Activated CD4-positive, alpha-beta T cell treated with anti-CD3 and anti-CD28 coated beads, Interleukin-2, amount 50 U/mL, for 24 hours (primary cell): Measurements from ENCODE around the gene PIGU.
"Not testable (repeated sequence)": the region's sequence is repeated elsewhere in the genome, so short reads cannot be mapped to it uniquely, and the experiment has no call there.

Source experiments
- DNase-seq, 2 donors: peaks; one replicate each; pipeline ENCODE4 v3.0.0-alpha.2; 2020; ENCODE audit warnings: low read depth in 1 of 2, low spot score in 1 of 2

Gene PIGU

DNA sequence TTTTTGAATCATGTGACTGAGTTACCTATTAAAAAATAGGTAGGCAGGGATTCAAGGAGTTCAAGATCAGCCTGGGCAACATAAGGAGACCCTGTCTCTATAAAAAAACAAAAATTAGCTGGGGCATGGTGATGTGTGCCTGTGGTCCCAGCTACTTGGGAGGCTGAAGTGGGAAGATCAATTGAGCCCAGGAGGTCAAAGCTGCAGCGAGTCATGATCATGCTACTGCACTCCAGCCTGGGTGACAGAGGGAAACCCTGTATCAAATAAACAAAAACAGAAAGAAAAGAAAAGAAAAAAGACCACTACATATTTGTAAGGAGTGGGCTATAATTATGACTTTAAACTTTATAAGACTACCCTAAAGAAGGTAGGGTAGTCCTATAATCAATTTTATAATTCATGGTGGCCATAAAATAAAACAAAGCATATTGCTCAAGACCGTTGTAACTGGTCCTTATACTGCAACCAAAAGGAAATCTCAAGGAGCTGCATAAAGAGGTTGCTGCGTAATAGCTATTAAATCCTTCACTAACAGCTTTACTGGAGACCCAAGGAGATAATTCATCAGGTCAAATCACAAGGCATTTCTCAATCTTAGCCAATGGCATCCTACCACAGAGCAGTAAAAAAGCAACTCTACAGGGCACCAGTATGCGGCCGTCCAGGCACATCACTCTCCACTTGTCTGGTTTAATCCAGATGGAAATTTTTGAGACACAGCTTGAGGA lies 13.5 kb downstream of the PIGU start:
- DNase-seq: no peak

DNA sequence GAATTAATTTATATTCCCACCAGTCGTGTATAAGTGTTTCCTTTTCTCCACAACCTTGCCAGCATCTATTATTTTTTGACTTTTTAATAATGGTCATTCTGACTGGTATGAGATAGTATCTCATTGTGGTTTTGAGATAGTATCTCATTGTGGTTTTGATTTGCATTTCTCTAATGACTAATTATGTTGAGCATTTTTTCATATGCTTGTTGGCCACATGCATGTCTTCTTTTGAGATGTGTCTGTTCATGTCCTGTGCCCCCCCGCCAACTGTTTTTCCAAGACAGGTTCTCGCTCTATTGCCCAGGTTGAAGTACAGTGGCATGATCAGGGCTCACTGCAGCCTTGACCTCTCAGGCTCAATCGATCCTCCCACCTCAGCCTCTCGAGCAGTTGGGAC lies 15.1 kb downstream of the PIGU start:
- DNase-seq: not testable (repeated sequence)

- DNase-seq: not testable (repeated sequence)
Measured at GRCh38 chr20:34658654-34659053, 18.2 kb downstream of the PIGU start.

DNA sequence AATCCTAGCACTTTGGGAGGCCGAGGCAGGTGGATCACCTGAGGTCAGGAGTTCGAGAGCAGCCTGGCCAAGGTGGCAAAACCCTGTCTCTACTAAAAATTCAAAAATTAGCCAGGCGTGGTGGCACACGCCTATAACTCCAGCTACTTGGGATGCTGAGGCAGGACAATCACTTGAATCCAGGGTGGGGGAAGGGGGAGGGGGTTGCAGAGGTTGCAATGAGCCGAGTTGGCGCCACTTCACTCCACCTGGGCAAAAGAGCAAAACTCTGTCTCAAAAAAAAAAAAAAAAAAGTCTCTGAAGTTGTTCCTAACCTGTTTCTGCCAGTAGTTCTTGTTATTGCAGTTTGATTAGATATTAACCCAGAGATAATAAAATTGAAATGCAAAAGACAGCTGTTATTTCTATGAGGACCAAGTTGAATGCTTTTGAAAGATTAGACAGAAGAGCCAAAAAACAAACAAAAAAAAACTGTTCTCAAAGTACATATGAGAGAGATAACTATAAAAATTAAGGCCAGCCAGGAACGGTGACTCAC lies 22.6 kb downstream of the PIGU start:
- DNase-seq: no peak

DNA sequence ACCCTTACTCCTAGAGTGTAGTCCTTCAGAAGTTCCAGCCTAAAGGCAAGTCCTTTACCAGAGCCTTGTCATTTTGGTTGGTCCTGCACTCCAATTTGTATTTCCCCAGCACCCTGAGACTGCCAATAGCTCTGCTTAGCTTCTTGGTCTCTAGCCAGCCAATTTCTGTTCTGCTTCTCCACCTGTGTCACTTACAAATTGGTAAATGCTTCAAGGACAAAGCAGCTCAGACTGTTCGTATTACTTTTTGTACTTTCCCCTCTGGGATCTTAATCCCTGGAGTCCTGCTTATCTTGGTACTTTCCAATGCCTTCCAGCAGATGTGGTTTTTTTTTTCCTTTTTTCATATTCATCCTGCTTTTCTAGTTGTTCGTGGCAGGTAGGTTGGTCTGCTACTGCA lies 25.7 kb downstream of the PIGU start:
- no peak for DNase-seq

DNA sequence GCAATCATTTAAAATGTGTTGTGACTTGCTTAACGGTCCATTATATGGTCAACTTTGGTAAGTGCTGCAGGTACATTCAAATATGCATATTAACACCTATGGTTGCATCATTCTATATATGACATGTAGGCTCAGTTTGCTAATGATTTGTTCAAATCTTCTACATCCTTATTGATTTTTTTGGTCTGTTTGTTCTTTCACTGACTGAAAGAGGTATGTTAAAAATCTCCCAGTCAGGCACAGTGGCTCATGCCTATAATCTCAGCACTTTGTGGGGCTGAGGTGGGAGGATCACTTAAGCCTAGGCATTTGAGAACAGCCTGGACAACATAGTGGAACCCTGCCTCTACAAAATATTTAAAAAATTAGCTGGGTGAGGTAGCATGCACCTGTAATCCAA lies 29.2 kb downstream of the PIGU start:
- DNase-seq: no peak

- no peak for DNase-seq
Measured at GRCh38 chr20:34644951-34645350, 31.9 kb downstream of the PIGU start.

DNA sequence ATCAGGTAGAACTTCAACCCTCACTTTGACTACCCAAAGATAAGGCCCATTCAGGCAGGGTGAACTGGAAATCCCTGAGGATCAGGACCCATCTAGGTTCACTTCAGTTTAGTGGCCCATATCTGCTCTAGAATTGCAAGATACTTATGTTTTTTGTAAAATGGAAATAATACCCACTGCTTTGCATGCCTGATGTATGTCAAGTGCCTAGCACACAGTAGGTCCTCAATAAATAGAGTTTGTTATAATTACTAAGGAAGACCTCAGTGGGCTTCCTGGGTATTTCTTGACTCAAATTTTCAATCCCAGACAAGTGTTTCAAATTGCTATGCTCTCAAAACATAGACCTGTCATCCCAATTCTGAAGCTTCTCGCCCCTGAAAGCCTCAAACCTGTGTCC lies 32.5 kb downstream of the PIGU start:
- no peak for DNase-seq

DNA sequence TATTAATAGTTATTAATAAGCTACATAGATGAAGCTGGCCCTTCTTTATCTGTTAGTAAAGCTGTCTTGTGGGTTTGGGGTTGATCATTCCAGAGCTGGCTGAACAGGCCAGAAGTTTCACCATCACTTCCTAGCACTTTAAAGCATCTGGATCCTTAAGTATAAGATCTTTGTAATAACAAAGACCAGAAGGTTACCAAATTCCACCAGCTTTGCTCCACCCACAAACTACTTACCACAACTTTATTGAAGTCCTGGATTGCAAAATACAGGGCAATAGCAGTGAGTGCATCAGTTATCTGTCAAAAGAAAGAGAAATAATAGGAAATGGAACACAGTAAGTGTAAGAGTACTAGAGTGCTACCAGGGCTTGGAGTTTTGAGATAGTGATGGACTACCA lies 33.0 kb downstream of the PIGU start:
- DNase-seq: no peak

DNA sequence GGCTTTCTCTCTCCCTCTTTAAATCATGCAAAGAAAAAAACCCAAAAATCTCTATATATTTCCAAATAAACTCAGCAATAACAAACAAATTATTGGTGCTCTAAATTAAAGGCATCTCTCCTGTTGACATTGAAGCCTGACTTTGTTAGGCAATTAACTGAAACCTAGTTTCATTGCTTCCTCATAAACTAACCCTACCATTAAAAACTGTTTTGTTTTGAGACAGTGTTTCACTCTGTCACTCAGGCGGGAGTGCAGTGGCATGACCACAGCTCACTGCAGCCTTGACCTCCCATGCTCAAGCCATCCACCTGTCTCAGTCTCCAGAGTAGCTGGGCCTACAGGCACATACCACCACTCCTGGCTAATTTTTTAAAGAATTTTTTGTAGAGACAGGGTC lies 34.9 kb downstream of the PIGU start:
- DNase-seq: no peak

DNA sequence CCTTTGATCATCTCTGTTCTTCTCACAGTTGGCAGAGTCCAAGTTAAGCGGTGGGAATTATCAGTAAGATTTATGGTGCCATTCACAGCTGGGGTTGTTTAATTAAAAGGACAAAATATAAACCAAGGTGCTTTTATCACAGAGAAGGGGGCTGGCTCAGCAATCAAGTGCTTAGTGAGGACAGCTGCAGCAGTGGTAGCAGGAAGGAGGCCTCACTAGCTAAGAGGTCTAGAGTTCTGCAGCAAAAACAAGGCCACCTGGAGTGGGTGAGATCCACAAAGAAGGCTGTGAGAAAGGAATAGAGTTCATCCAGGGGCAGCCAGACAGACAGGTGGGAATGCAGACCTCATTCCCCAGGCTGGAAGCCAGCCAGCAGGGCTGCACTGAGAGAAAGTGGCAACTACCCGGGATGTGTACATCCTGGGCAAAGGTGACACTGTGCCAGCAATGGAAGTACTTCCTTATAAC lies 37.1 kb downstream of the PIGU start:
- no peak for DNase-seq

- no peak for DNase-seq
Measured at GRCh38 chr20:34638532-34638931, 38.4 kb downstream of the PIGU start.

- no peak for DNase-seq
Measured at GRCh38 chr20:34638039-34638292, 38.9 kb downstream of the PIGU start.

GRCh38 chr20:34637245-34638038 lies 39.5 kb downstream of the PIGU start:
- no peak for DNase-seq

DNA sequence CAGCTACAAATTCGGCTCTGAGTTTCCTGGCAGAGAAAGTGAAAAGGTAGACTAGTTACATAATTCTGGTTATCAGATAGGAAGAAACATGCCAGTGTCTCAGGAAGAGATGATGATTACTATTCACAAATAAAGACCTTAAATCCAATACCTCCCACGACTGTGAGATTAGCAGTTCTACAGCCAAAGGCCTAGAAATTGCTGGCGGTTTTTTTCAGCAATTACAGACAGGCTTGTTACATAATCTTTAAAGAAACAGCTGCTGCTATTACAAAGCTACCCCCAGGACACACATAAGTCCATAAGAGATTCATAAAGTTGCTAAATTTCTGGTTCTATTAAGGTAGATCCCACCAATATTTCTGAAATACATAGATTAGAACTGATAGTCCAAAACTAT lies 40.2 kb downstream of the PIGU start:
- no peak for DNase-seq

- DNase-seq: no peak
Measured at GRCh38 chr20:34634392-34634791, 42.5 kb downstream of the PIGU start.

GRCh38 chr20:34632870-34633452 lies 43.9 kb downstream of the PIGU start:
- DNase-seq: no peak

DNA sequence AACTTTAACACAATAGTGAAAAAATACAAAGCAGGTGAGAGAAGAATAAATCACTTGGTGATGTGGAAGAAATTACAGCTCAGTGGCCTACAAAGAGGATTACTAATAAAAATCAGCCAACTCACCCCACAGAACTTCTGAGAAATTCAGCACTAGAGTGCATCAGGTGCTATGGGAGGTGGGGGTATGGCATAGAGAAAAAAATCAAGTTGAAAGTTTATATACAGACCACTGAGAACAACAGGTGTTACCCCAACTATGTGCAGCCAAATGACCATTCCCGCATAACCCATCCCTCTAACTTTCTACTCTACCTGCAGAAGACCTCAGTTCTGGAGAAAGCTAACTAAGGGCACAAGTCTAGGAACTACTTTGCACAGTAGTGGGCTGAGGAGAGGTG lies 47.0 kb downstream of the PIGU start:
- DNase-seq: no peak

GRCh38 chr20:34629342-34629741 lies 47.5 kb downstream of the PIGU start:
- no peak for DNase-seq

GRCh38 chr20:34628026-34628425 lies 48.9 kb downstream of the PIGU start:
- DNase-seq: no peak

GRCh38 chr20:34627458-34627857 lies 49.4 kb downstream of the PIGU start:
- no peak for DNase-seq

DNA sequence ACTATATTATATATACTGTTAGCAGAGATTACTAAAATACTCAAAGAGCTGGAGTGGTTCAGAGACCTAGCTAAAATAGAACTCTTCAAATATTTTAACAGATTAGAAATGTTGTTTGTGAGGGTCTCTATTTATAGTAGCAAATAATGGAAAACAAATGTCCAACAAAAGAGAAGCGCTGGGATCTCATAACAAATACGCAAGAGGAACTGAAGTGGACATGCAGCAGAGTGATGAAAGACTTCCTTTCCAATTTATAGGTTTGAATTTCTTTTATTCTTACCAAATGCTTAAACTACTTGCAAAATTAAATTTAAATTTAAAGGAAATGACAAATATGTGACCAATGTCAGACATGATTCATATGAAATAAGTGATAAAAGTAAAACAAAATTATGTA lies 49.9 kb downstream of the PIGU start:
- no peak for DNase-seq
